HG02763 (cell line): ENCODE data around the gene FCGR3A.

Experiments used
- ATAC-seq: cut with Tn5 transposase; IDR thresholded peaks from one replicate; pipeline ENCODE4 v1.9.1; 2021; ENCODE audit warnings: mild to moderate bottlenecking, moderate library complexity; ENCODE audit not compliant: unreplicated experiment

The FCGR3A gene

GRCh38 chr1:161505686-161506085 lies 43.9 kb downstream of the FCGR3A start:
- ATAC-seq, result no peak

GRCh38 chr1:161503394-161503748 lies 46.2 kb downstream of the FCGR3A start:
- no peak for ATAC-seq

GRCh38 chr1:161502641-161503393 lies 46.8 kb downstream of the FCGR3A start:
- ATAC-seq, result no peak

GRCh38 chr1:161502181-161502580 lies 47.4 kb downstream of the FCGR3A start:
- no peak for ATAC-seq

- no peak for ATAC-seq
These were observed 48.4 kb downstream of the FCGR3A start for GRCh38 chr1:161501234-161501633.

- ATAC-seq, result no peak
These were observed 50.2 kb downstream of the FCGR3A start for GRCh38 chr1:161499099-161500039.

- no peak for ATAC-seq
These were observed 51.0 kb downstream of the FCGR3A start for GRCh38 chr1:161498646-161499045.

- no peak for ATAC-seq
These were observed 51.7 kb downstream of the FCGR3A start for GRCh38 chr1:161497961-161498360.

- no peak for ATAC-seq
These were observed 54.1 kb downstream of the FCGR3A start for GRCh38 chr1:161495490-161495889.

GRCh38 chr1:161494091-161494735 lies 55.4 kb downstream of the FCGR3A start:
- no peak for ATAC-seq

GRCh38 chr1:161492827-161493226 lies 56.8 kb downstream of the FCGR3A start:
- no peak for ATAC-seq
